Activated CD4-positive, alpha-beta T cell treated with anti-CD3 and anti-CD28 coated beads, Interleukin-2, amount 10 ng/mL, durations not matched to agents 24 days and 14 days (primary cell): ENCODE results near the gene TRPC4AP. TPM values are rescaled to one million over a fixed set of nuclear protein-coding genes. Genes with fewer than 3 reads are reported as not detected.

Source experiments
- DNase-seq: peaks from one replicate; pipeline ENCODE4 v3.0.0; 2022
- H3K27ac Mint-ChIP-seq: one replicate; pipeline ENCODE4 v1.8.0; 2022; ENCODE audit warnings: mild to moderate bottlenecking, mixed read lengths
- H3K27me3 Mint-ChIP-seq: one replicate; pipeline ENCODE4 v1.8.0; 2022; ENCODE audit warnings: mixed read lengths
- H3K36me3 Mint-ChIP-seq: one replicate; pipeline ENCODE4 v1.8.0; 2022; ENCODE audit warnings: low read depth, mild to moderate bottlenecking, mixed read lengths
- H3K4me1 Mint-ChIP-seq: one replicate; pipeline ENCODE4 v1.8.0; 2021; ENCODE audit warnings: mixed read lengths
- H3K4me3 Mint-ChIP-seq: one replicate; pipeline ENCODE4 v1.8.0; 2022; ENCODE audit warnings: mild to moderate bottlenecking, moderate library complexity, mixed read lengths
- H3K9me3 Mint-ChIP-seq: one replicate; pipeline ENCODE4 v1.8.0; 2021; ENCODE audit warnings: mixed read lengths
- intact Hi-C: fragments of 100-400 bp; cut with micrococcal nuclease; formaldehyde crosslinking; loops from one replicate; pipeline ENCODE4 v1.15.1; 2023
- total RNA-seq: library from RNA; stranded (reverse); gene quantifications from 2 replicates; pipeline ENCODE4 v1.2.3, GENCODE V29; 2022

The TRPC4AP gene
- total RNA-seq, 1 donor from 2014 or later = 46.4 TPM

GRCh38 chr20:35001596-35002362, 90.8 kb downstream of the TRPC4AP start:
- Mint-ChIP-seq H3K4me1 (no peaks in the 10 kb centered on the region), H3K36me3 (peaks cover 54% of the 10 kb centered on the region), H3K9me3 (no peaks in the 10 kb centered on the region), H3K27me3 (no peaks in the 10 kb centered on the region), H3K4me3 (no peak overlapping the region), H3K27ac (no peak overlapping the region)
- intact Hi-C loops = loop anchor here (5.0 kb wide), 1 partner anchor 129 kb away; the partner anchor contains the start of gene GGT7
- DNase-seq = peak; percentile 69

GRCh38 chr20:35000922-35001595, 91.5 kb downstream of the TRPC4AP start:
- no peak for DNase-seq
- no peak overlapping the region for H3K4me3 Mint-ChIP-seq
- intact Hi-C loops = loop anchor here (5.0 kb wide), 1 partner anchor 129 kb away; the partner anchor contains the start of gene GGT7
- H3K27ac Mint-ChIP-seq = no peak overlapping the region
- no peaks in the 10 kb centered on the region for H3K4me1 Mint-ChIP-seq
- H3K9me3 Mint-ChIP-seq = no peaks in the 10 kb centered on the region
- H3K36me3 Mint-ChIP-seq = peaks cover 55% of the 10 kb centered on the region
- no peaks in the 10 kb centered on the region for H3K27me3 Mint-ChIP-seq

GRCh38 chr20:35000311-35000921, 92.2 kb downstream of the TRPC4AP start:
- Mint-ChIP-seq H3K36me3 (peaks cover 50% of the 10 kb centered on the region), H3K4me1 (no peaks in the 10 kb centered on the region), H3K4me3 (no peak overlapping the region), H3K27ac (peak overlapping the region; percentile 34), H3K27me3 (no peaks in the 10 kb centered on the region), H3K9me3 (no peaks in the 10 kb centered on the region)
- intact Hi-C loops = loop anchor here (5.0 kb wide), 1 partner anchor 128 kb away; the partner anchor contains the start of gene GGT7
- DNase-seq = no peak

- no peak overlapping the region for H3K4me3 Mint-ChIP-seq
- H3K9me3 Mint-ChIP-seq = no peaks in the 10 kb centered on the region
- peaks cover 50% of the 10 kb centered on the region for H3K36me3 Mint-ChIP-seq
- DNase-seq = no peak
- intact Hi-C loops = loop anchor here (5.0 kb wide), 1 partner anchor 127 kb away; the partner anchor contains the start of gene GGT7
- H3K4me1 Mint-ChIP-seq = no peaks in the 10 kb centered on the region
- no peaks in the 10 kb centered on the region for H3K27me3 Mint-ChIP-seq
- H3K27ac Mint-ChIP-seq = no peak overlapping the region
These were observed 92.8 kb downstream of the TRPC4AP start for GRCh38 chr20:34999782-35000181.

- H3K27me3 Mint-ChIP-seq = no peaks in the 10 kb centered on the region
- H3K27ac Mint-ChIP-seq = no peak overlapping the region
- H3K4me3 Mint-ChIP-seq = no peak overlapping the region
- H3K4me1 Mint-ChIP-seq = no peaks in the 10 kb centered on the region
- H3K36me3 Mint-ChIP-seq = peaks cover 45% of the 10 kb centered on the region
- no peaks in the 10 kb centered on the region for H3K9me3 Mint-ChIP-seq
- intact Hi-C loops = no loop called here
- no peak for DNase-seq
These were observed 93.6 kb downstream of the TRPC4AP start for GRCh38 chr20:34999021-34999451.

GRCh38 chr20:34998331-34998950, 94.2 kb downstream of the TRPC4AP start:
- H3K27ac Mint-ChIP-seq = no peak overlapping the region
- H3K4me3 Mint-ChIP-seq = no peak overlapping the region
- peaks cover 42% of the 10 kb centered on the region for H3K36me3 Mint-ChIP-seq
- no peak for DNase-seq
- no peaks in the 10 kb centered on the region for H3K4me1 Mint-ChIP-seq
- intact Hi-C loops = no loop called here
- H3K27me3 Mint-ChIP-seq = no peaks in the 10 kb centered on the region
- H3K9me3 Mint-ChIP-seq = no peaks in the 10 kb centered on the region

GRCh38 chr20:34997774-34998173, 94.8 kb downstream of the TRPC4AP start:
- intact Hi-C loops = no loop called here
- H3K27ac Mint-ChIP-seq = peak overlapping the region; percentile 46
- H3K36me3 Mint-ChIP-seq = peaks cover 39% of the 10 kb centered on the region
- no peaks in the 10 kb centered on the region for H3K27me3 Mint-ChIP-seq
- no peaks in the 10 kb centered on the region for H3K9me3 Mint-ChIP-seq
- no peak for DNase-seq
- no peak overlapping the region for H3K4me3 Mint-ChIP-seq
- no peaks in the 10 kb centered on the region for H3K4me1 Mint-ChIP-seq

- Mint-ChIP-seq H3K27me3 (no peaks in the 10 kb centered on the region), H3K4me1 (no peaks in the 10 kb centered on the region), H3K9me3 (no peaks in the 10 kb centered on the region), H3K36me3 (peaks cover 38% of the 10 kb centered on the region), H3K4me3 (no peak overlapping the region), H3K27ac (no peak overlapping the region)
- DNase-seq = peak; percentile 64
- intact Hi-C loops = no loop called here
These were observed 95.5 kb downstream of the TRPC4AP start for GRCh38 chr20:34997131-34997561.

- no peaks in the 10 kb centered on the region for H3K27me3 Mint-ChIP-seq
- H3K9me3 Mint-ChIP-seq = no peaks in the 10 kb centered on the region
- no peaks in the 10 kb centered on the region for H3K4me1 Mint-ChIP-seq
- H3K36me3 Mint-ChIP-seq = peaks cover 34% of the 10 kb centered on the region
- no peak overlapping the region for H3K4me3 Mint-ChIP-seq
- intact Hi-C loops = no loop called here
- peak overlapping the region; percentile 37 for H3K27ac Mint-ChIP-seq
- DNase-seq = no peak
These were observed 96.2 kb downstream of the TRPC4AP start for GRCh38 chr20:34996243-34997028.

GRCh38 chr20:34995696-34996095, 96.9 kb downstream of the TRPC4AP start:
- intact Hi-C loops = no loop called here
- no peak overlapping the region for H3K4me3 Mint-ChIP-seq
- peaks cover 32% of the 10 kb centered on the region for H3K36me3 Mint-ChIP-seq
- H3K27ac Mint-ChIP-seq = no peak overlapping the region
- H3K9me3 Mint-ChIP-seq = no peaks in the 10 kb centered on the region
- DNase-seq = no peak
- no peaks in the 10 kb centered on the region for H3K27me3 Mint-ChIP-seq
- H3K4me1 Mint-ChIP-seq = no peaks in the 10 kb centered on the region

GRCh38 chr20:34995192-34995591, 97.4 kb downstream of the TRPC4AP start:
- Mint-ChIP-seq H3K9me3 (no peaks in the 10 kb centered on the region), H3K36me3 (peaks cover 31% of the 10 kb centered on the region), H3K27me3 (no peaks in the 10 kb centered on the region), H3K4me3 (no peak overlapping the region), H3K4me1 (no peaks in the 10 kb centered on the region), H3K27ac (no peak overlapping the region)
- no peak for DNase-seq
- intact Hi-C loops = no loop called here

- peaks cover 27% of the 10 kb centered on the region for H3K36me3 Mint-ChIP-seq
- no peak overlapping the region for H3K4me3 Mint-ChIP-seq
- no peaks in the 10 kb centered on the region for H3K27me3 Mint-ChIP-seq
- intact Hi-C loops = no loop called here
- H3K27ac Mint-ChIP-seq = no peak overlapping the region
- DNase-seq = no peak
- no peaks in the 10 kb centered on the region for H3K9me3 Mint-ChIP-seq
- no peaks in the 10 kb centered on the region for H3K4me1 Mint-ChIP-seq
These were observed 98.0 kb downstream of the TRPC4AP start for GRCh38 chr20:34994509-34995131.
